GM19468 (cell line): ENCODE measurements around the gene CYTH1.
"Not testable (repeated sequence)": the region's sequence is repeated elsewhere in the genome, so short reads cannot be mapped to it uniquely, and the experiment has no call there.

ENCODE experiments used
- ATAC-seq: cut with Tn5 transposase; IDR thresholded peaks from one replicate; pipeline ENCODE4 v1.9.1; 2021; ENCODE audit warnings: mild to moderate bottlenecking, moderate library complexity, moderate number of reproducible peaks; ENCODE audit not compliant: unreplicated experiment; ENCODE audit errors: extremely low read depth

CYTH1 gene

GRCh38 chr17:78676412-78677302, 105.4 kb downstream of the CYTH1 start:
- ATAC-seq, result no peak

GRCh38 chr17:78675836-78676235, 106.2 kb downstream of the CYTH1 start:
- ATAC-seq, result no peak

- no peak for ATAC-seq
Measured at GRCh38 chr17:78675316-78675616, 106.8 kb downstream of the CYTH1 start.

- ATAC-seq, result no peak
Measured at GRCh38 chr17:78674595-78675315, 107.3 kb downstream of the CYTH1 start.

GRCh38 chr17:78674156-78674555, 107.9 kb downstream of the CYTH1 start:
- no peak for ATAC-seq

GRCh38 chr17:78673395-78673794, 108.7 kb downstream of the CYTH1 start:
- no peak for ATAC-seq

- no peak for ATAC-seq
Measured at GRCh38 chr17:78672871-78673371, 109.2 kb downstream of the CYTH1 start.

GRCh38 chr17:78672005-78672404, 110.1 kb downstream of the CYTH1 start:
- no peak for ATAC-seq

- not testable (repeated sequence) for ATAC-seq
Measured at GRCh38 chr17:78671726-78672001, 110.4 kb downstream of the CYTH1 start.

- no peak for ATAC-seq
Measured at GRCh38 chr17:78670850-78671725, 111.0 kb downstream of the CYTH1 start.

GRCh38 chr17:78669975-78670518, 112.0 kb downstream of the CYTH1 start:
- no peak for ATAC-seq

- no peak for ATAC-seq
Measured at GRCh38 chr17:78669256-78669974, 112.7 kb downstream of the CYTH1 start.

- no peak for ATAC-seq
Measured at GRCh38 chr17:78668847-78669246, 113.2 kb downstream of the CYTH1 start.

- no peak for ATAC-seq
Measured at GRCh38 chr17:78667741-78668640, 114.1 kb downstream of the CYTH1 start.

GRCh38 chr17:78667091-78667490, 115.0 kb downstream of the CYTH1 start:
- no peak for ATAC-seq

GRCh38 chr17:78665952-78666920, 115.8 kb downstream of the CYTH1 start:
- ATAC-seq, result no peak

- no peak for ATAC-seq
Measured at GRCh38 chr17:78665387-78665951, 116.6 kb downstream of the CYTH1 start.
